Upper lobe of left lung (tissue), 4 donors: ENCODE measurements around the gene GCDH.

Experiments used
- CTCF ChIP-seq, 6 experiments: fragments of 450-650 bp in 4 of 6; fragments of 200-600 bp in 2 of 6; sonication (generic) in 2 of 6; IDR thresholded peaks; one replicate each; pipeline ENCODE4 v1.5.1; 2016 to 2019; ENCODE audit warnings: antibody characterized with exemption in 6 of 6
- POLR2A ChIP-seq, 4 donors: fragments of 450-650 bp; IDR thresholded peaks; one replicate each; pipeline ENCODE4 v1.5.1; 2016 to 2017; ENCODE audit warnings: antibody characterized with exemption in 4 of 4, mild to moderate bottlenecking in 2 of 4

- TF ChIP-seq POLR2A (IDR thresholded peaks at IDR 0.05) (no peak), CTCF (IDR thresholded peaks at IDR 0.05) (no peak)
Observed at GRCh38 chr19:12888006-12888603, 2.9 kb upstream of the GCDH start.
